Stimulated activated naive CD8-positive, alpha-beta T cell treated with anti-CD3 and anti-CD28 coated beads, Interleukin-15, amount 100 ng/mL, for 72 hours (primary cell): ENCODE measurements around the gene LMOD1.

ENCODE experiments used
- ATAC-seq: fragments of 150-1000 bp; cut with Tn5 transposase; 2 replicates; pipeline ENCODE4 v1.10.0; 2021; ENCODE audit warnings: mild to moderate bottlenecking, moderate library complexity
- DNase-seq, 2 donors: peaks; one replicate each; pipeline ENCODE4 v3.0.0; 2021 to 2022
- H3K27ac Mint-ChIP-seq, 2 donors: one replicate each; pipeline ENCODE4 v1.8.0; 2022; ENCODE audit warnings: mild to moderate bottlenecking in 2 of 2, mixed read lengths in 2 of 2, moderate library complexity in 2 of 2
- H3K27me3 Mint-ChIP-seq: one replicate; pipeline ENCODE4 v1.8.0; 2022; ENCODE audit warnings: mixed read lengths
- H3K4me1 Mint-ChIP-seq: one replicate; pipeline ENCODE4 v1.8.0; 2022; ENCODE audit warnings: mild to moderate bottlenecking, mixed read lengths
- H3K4me3 Mint-ChIP-seq, 2 donors: one replicate each; pipeline ENCODE4 v1.8.0; 2022; ENCODE audit warnings: mild to moderate bottlenecking in 2 of 2, mixed read lengths in 2 of 2, moderate library complexity in 1 of 2
- H3K9me3 Mint-ChIP-seq, 2 donors: one replicate each; pipeline ENCODE4 v1.8.0; 2022; ENCODE audit warnings: mixed read lengths in 2 of 2

Gene LMOD1

DNA sequence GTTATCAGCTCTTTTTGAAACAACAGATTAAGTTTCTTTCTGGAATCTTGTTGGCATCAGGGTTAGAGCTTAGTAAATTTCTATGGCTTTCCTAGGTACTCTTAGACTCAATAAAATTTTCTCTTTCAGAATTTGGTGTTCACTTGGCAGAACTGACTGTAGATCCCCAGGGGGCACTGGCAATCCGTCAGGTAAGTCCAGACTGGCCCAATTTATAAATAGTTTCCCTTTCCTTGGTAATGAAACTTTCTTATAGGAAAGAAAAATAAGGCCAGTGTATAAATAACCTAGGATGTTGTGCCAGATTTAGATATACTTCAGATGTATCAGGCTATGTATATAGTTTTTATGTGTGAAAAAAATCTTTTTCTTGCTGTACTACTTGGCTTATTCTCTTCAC lies 99.2 kb downstream of the LMOD1 start:
- no peaks in the 10 kb centered on the region for H3K9me3 Mint-ChIP-seq
- peaks cover 18% of the 10 kb centered on the region for H3K4me1 Mint-ChIP-seq
- no peak overlapping the region for H3K4me3 Mint-ChIP-seq
- H3K27ac Mint-ChIP-seq: no peak overlapping the region
- ATAC-seq (no peak), DNase-seq (no peak)
- no peaks in the 10 kb centered on the region for H3K27me3 Mint-ChIP-seq
